AG10803 (cell line): ENCODE results near the gene RPRD1B.

ENCODE experiments used
- DNase-seq: peaks from one replicate; pipeline ENCODE4 v3.0.0; 2010; ENCODE audit warnings: low read depth
- H3K4me3 ChIP-seq: 2 replicates; pipeline ENCODE4 v1.5.1; 2011; ENCODE audit warnings: mild to moderate bottlenecking, low read length, control low read depth
- TF ChIP-seq, protein P1 (sequence below): conservative IDR thresholded peaks from 2 replicates; pipeline ENCODE4 v1.5.1; 2011; ENCODE audit warnings: mild to moderate bottlenecking, low read length, control low read depth, inconsistent platforms

Gene RPRD1B

DNA sequence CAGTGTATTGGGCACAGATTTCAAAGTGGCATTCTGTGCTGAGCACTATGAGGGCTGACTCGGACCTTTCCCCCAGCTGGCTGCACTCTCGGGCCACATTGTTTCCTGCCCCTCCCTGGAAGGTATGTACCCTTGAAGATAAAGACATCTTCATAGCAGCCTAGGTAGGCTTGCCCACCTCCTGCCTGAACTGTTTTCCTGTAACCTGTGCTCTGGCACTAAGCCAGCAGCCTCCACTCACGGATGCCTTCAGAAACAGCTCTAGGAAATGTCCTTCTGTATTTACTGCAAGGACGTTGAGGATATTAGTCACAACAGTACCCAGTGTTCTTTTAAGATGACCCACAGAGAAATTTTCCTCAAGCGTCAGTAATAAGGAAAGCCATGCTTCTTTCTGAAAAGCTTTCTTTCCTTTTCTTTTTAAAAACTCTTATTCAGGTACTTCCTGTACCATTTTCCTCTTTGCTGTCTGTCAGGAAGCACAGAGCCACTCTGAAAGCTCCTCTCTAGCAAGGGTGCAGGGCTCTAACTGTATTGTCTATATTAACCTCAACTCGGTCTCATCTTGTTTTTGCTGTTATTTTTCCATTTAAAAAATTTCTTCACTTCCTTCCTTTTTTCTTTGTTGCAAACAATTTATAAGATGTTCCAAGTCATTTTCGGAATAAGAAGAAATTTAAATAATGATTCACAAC, 43.8 kb upstream of the RPRD1B start:
- no peak overlapping the region for H3K4me3 ChIP-seq
- DNase-seq, result no peak
- TF ChIP-seq, protein P1, sequence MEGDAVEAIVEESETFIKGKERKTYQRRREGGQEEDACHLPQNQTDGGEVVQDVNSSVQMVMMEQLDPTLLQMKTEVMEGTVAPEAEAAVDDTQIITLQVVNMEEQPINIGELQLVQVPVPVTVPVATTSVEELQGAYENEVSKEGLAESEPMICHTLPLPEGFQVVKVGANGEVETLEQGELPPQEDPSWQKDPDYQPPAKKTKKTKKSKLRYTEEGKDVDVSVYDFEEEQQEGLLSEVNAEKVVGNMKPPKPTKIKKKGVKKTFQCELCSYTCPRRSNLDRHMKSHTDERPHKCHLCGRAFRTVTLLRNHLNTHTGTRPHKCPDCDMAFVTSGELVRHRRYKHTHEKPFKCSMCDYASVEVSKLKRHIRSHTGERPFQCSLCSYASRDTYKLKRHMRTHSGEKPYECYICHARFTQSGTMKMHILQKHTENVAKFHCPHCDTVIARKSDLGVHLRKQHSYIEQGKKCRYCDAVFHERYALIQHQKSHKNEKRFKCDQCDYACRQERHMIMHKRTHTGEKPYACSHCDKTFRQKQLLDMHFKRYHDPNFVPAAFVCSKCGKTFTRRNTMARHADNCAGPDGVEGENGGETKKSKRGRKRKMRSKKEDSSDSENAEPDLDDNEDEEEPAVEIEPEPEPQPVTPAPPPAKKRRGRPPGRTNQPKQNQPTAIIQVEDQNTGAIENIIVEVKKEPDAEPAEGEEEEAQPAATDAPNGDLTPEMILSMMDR, result no peak

DNA sequence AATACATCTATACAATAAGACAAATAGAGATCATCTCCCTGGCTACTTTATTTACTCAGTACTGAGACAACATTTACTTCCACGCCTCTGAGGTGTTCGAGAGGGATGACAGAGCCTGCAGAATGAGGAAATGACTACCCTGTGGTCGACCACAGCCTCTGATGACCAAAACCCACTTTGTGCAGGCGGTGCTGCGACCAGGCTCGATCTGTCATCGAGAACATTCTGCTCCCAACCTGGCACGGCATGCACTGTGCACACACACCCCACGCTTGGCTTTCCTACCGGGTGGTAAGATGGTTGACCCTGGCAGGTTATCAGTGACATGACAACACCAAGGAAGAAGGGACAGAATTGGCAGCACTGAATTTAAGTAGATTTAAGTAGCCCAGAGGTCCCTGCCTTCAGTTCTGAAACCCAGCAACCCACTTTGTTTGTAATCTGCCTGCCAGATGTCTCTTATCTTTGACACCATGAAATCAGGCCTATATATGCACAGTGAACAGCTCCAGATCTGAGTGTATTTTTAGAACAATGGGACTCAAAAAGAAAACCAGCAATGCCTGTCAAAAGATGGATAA, 42.9 kb upstream of the RPRD1B start:
- DNase-seq, result peak; percentile 79
- TF ChIP-seq, protein P1, result no peak
- H3K4me3 ChIP-seq, result no peak overlapping the region

DNA sequence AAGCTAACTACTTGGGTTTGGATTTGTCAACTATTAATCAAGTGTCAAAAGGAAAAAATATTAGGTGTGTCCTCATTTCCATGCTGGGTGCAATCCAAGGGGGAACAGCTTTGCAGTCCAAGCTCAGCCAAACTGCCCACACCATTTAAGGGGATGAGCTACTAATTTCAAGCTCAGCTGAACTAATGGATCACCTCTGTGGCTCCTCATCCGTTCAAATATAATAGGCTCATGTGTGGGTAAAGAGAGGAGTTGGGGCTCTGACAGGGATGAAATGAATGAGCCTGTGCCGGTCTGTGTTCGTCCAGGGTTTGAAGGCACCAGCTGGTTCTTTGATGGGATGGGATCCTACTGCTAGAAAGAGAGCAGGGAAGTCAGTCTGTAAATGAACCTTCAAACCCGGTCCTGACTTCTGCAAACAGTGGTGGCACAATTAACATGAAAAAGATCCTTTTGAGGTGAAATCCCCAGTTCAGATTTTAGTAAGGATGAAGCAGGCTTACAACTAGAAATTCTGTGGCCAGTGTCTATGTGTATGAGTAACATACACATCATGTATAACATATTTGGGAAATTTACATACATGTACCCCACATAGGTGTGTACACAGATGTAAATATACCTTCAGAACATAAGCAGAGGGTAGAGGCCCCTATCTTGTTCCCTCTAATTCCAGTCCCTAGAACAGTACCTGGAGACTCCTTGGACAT, 42.2 kb upstream of the RPRD1B start:
- TF ChIP-seq, protein P1, result no peak
- DNase-seq, result no peak
- H3K4me3 ChIP-seq, result no peak overlapping the region

DNA sequence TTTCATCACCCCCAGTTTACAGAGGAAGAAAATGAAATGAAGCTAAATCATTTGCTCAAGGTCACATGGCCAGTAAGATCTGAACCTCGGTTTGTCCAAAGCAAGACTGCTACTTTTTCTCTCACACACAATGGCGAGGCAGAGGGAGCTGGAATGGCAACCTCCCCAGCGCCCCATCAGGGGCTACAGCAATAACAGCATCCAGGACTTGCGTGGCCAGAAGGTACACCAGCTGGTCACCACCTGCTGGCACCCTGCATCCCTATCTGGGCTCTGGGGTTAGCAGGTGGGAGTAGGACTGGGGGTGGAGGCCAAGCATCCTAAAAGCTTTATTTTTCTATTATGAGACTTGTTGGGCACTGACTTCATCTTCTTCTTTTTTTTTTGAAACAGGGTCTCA, 41.6 kb upstream of the RPRD1B start:
- H3K4me3 ChIP-seq, result no peak overlapping the region
- no peak for DNase-seq
- TF ChIP-seq, protein P1, result no peak

DNA sequence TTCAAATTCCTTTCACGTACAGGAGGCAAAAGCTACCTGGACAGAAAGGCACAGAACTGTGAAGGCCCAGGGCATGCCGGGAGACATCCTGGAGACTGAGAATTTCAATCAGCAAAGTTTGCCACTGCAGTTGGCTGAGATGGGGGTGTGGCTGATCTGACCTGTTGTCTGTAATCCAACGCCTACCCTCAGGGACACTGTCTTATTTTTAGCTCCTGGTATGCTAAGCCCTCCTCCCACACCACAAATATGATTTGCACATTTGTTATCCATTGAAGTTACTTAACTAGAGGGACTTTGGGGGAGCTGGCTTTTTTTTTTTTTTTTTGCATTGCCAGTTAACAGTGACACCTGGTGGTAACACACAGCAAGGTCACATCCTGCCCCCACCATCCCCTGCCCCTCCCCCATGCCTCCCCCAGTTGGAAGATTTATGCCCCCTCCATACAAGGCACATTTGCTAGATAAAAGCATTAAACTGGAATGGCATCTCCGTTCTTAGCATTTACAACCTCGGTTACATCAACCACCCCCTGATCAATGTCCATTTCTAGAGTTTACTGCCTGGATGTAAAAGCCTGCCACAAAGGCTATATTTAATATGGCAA, 40.6 kb upstream of the RPRD1B start:
- H3K4me3 ChIP-seq, result no peak overlapping the region
- DNase-seq, result peak; percentile 93
- TF ChIP-seq, protein P1, result peak; percentile 64

GRCh38 chr20:37994512-37994911, 39.0 kb upstream of the RPRD1B start:
- peak; percentile 41 for DNase-seq
- H3K4me3 ChIP-seq, result no peak overlapping the region
- TF ChIP-seq, protein P1, result no peak
